ENCODE data around the gene LASP1NB.

The LASP1NB gene

DNA sequence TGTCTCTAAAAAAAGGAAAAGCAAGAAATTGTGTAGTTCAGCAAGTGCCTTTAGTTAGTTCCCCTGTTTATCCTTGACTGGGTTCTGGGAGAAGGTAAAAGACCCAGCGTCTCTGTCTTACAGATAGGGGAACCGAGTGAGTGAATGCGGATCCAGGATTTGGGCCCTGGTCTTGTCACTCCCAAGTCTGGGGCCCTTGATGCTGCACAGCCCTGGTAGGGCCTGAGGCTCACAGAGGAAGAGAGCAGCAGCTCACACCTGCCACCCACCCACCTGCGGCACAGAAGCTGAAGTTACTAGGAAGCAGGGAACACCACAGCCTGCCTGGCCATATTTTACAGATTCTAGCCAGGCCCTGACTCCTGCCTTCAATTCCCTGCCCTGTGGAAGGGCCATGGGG is 33.3 kb upstream of the LASP1NB start:
- DNase-seq (ENCODE audit: extremely low spot score, unreplicated experiment), result no peak
- H3K4me1 Mint-ChIP-seq (ENCODE audit: unreplicated experiment), result peaks cover 64% of the 10 kb centered on the region
- H3K36me3 Mint-ChIP-seq (ENCODE audit: unreplicated experiment), result peaks cover 21% of the 10 kb centered on the region
- TF ChIP-seq, protein P1, sequence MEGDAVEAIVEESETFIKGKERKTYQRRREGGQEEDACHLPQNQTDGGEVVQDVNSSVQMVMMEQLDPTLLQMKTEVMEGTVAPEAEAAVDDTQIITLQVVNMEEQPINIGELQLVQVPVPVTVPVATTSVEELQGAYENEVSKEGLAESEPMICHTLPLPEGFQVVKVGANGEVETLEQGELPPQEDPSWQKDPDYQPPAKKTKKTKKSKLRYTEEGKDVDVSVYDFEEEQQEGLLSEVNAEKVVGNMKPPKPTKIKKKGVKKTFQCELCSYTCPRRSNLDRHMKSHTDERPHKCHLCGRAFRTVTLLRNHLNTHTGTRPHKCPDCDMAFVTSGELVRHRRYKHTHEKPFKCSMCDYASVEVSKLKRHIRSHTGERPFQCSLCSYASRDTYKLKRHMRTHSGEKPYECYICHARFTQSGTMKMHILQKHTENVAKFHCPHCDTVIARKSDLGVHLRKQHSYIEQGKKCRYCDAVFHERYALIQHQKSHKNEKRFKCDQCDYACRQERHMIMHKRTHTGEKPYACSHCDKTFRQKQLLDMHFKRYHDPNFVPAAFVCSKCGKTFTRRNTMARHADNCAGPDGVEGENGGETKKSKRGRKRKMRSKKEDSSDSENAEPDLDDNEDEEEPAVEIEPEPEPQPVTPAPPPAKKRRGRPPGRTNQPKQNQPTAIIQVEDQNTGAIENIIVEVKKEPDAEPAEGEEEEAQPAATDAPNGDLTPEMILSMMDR (IDR thresholded peaks at IDR 0.05), result no peak
- H3K27me3 Mint-ChIP-seq (ENCODE audit: unreplicated experiment), result no peaks in the 10 kb centered on the region
- peak overlapping the region; percentile 62 for H3K27ac Mint-ChIP-seq (ENCODE audit: unreplicated experiment)
- H3K4me3 Mint-ChIP-seq (ENCODE audit: unreplicated experiment), result no peak overlapping the region
- H3K9me3 Mint-ChIP-seq (ENCODE audit: unreplicated experiment), result no peaks in the 10 kb centered on the region

DNA sequence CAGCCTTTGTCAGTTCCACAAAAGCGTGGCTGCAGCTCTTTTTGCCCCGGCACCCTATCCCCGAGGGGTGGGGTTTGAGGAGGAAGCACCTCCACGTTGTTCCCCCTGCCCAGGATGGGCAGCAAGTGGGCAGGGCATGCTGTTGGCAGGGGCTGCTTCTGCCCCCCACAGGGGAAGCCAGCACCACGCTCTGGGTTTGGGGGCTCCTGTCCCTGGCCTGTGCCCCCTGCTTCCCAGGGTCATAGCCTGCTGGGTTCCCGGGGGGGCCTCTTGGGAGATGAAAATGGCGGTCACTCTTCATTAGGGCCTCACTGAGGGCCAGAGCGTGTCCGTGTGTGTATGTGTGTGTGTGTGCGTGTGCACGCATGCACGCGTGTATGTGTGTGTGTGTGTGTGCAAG is 32.8 kb upstream of the LASP1NB start:
- Mint-ChIP-seq H3K9me3 (ENCODE audit: unreplicated experiment) (no peaks in the 10 kb centered on the region), H3K4me3 (ENCODE audit: unreplicated experiment) (no peak overlapping the region), H3K4me1 (ENCODE audit: unreplicated experiment) (peaks cover 68% of the 10 kb centered on the region), H3K27ac (ENCODE audit: unreplicated experiment) (no peak overlapping the region), H3K27me3 (ENCODE audit: unreplicated experiment) (no peaks in the 10 kb centered on the region), H3K36me3 (ENCODE audit: unreplicated experiment) (peaks cover 22% of the 10 kb centered on the region)
- TF ChIP-seq, protein P1 (IDR thresholded peaks at IDR 0.05), result no peak
- DNase-seq (ENCODE audit: extremely low spot score, unreplicated experiment), result no peak

DNA sequence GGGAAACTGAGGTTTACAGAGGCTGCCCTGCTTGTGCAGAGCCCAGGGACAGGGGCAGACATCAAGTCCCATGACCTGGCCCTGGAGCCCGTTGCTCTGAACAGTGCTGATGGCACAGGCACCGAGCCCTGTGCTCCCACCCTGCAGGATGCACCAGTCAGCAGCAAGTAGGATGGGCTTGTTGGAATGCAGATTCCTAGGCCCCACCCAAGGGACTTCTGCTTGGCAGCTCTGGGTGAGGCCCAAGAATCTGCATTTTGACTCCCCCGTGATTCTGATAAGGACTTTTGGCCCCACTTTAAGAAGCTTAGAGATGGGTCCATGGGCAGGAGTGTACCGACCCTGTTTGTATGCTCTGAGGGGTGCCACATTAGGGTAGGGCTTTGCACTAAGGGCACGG is 32.3 kb upstream of the LASP1NB start:
- H3K4me1 Mint-ChIP-seq (ENCODE audit: unreplicated experiment), result peaks cover 72% of the 10 kb centered on the region
- H3K4me3 Mint-ChIP-seq (ENCODE audit: unreplicated experiment), result no peak overlapping the region
- TF ChIP-seq, protein P1 (IDR thresholded peaks at IDR 0.05), result no peak
- H3K27ac Mint-ChIP-seq (ENCODE audit: unreplicated experiment), result peak overlapping the region; percentile 80
- no peaks in the 10 kb centered on the region for H3K9me3 Mint-ChIP-seq (ENCODE audit: unreplicated experiment)
- DNase-seq (ENCODE audit: extremely low spot score, unreplicated experiment), result no peak
- peaks cover 24% of the 10 kb centered on the region for H3K36me3 Mint-ChIP-seq (ENCODE audit: unreplicated experiment)
- H3K27me3 Mint-ChIP-seq (ENCODE audit: unreplicated experiment), result no peaks in the 10 kb centered on the region

DNA sequence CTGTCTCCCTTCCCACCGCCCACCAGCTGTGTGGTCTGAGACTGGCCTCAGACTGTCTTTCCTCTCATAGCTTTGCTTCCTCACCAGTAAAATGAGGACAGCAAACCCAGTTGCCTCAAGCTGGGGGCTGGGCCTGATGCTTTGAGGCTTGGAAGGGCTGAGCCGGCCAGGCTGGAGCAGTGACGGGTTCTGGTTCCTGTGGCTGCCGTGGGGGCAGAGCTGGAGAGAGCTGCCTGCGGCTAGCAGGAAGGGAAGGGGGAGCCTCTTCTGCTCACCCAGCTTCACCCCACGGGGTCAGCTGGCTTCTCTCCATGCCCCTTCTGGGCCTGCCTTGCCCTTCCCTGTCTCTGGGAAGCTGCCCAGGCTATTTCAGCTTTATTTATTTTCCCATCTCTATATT is 31.8 kb upstream of the LASP1NB start:
- Mint-ChIP-seq H3K9me3 (ENCODE audit: unreplicated experiment) (no peaks in the 10 kb centered on the region), H3K4me3 (ENCODE audit: unreplicated experiment) (no peak overlapping the region), H3K4me1 (ENCODE audit: unreplicated experiment) (peaks cover 75% of the 10 kb centered on the region), H3K27ac (ENCODE audit: unreplicated experiment) (peak overlapping the region; percentile 80), H3K27me3 (ENCODE audit: unreplicated experiment) (no peaks in the 10 kb centered on the region), H3K36me3 (ENCODE audit: unreplicated experiment) (peaks cover 27% of the 10 kb centered on the region)
- DNase-seq (ENCODE audit: extremely low spot score, unreplicated experiment), result no peak
- TF ChIP-seq, protein P1 (IDR thresholded peaks at IDR 0.05), result no peak

DNA sequence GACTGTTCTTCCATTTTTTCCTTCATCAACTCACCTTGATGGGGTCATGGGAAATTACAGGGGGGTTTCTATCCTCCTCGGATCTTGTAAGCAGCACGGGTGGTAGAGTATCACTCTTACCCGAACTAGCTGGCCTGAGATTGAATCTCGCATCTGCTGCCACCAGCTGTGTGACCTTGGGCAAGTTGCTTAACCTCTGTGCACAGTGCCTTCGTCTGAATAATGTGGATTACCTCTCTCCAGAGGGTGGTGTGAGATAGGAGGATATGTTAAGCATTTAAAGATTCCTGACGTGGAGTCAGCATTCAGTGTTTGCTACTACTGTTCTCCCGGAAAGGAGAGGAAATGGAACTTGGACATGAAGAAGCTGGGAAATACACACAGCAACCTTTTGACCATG is 31.1 kb upstream of the LASP1NB start:
- H3K9me3 Mint-ChIP-seq (ENCODE audit: unreplicated experiment), result no peaks in the 10 kb centered on the region
- peak overlapping the region; percentile 80 for H3K27ac Mint-ChIP-seq (ENCODE audit: unreplicated experiment)
- H3K27me3 Mint-ChIP-seq (ENCODE audit: unreplicated experiment), result no peaks in the 10 kb centered on the region
- H3K4me1 Mint-ChIP-seq (ENCODE audit: unreplicated experiment), result peaks cover 77% of the 10 kb centered on the region
- peaks cover 27% of the 10 kb centered on the region for H3K36me3 Mint-ChIP-seq (ENCODE audit: unreplicated experiment)
- no peak overlapping the region for H3K4me3 Mint-ChIP-seq (ENCODE audit: unreplicated experiment)
- TF ChIP-seq, protein P1 (IDR thresholded peaks at IDR 0.05), result no peak
- no peak for DNase-seq (ENCODE audit: extremely low spot score, unreplicated experiment)

Data from osteocyte (in vitro differentiated cells).